K562 (cell line): Measurements from ENCODE around the gene NCDN. TPM values are rescaled to one million over a fixed set of nuclear protein-coding genes. Genes with fewer than 3 reads are reported as not detected.

Source experiments
- ARHGAP35 ChIP-seq: fragments of 450-650 bp; IDR thresholded peaks from 2 replicates; pipeline ENCODE4 v1.6.1; 2018; ENCODE audit not compliant: partially characterized antibody
- CBX1 ChIP-seq: sonication (generic); IDR thresholded peaks from 2 replicates; pipeline ENCODE4 v1.6.1; 2016; ENCODE audit warnings: antibody characterized with exemption, low read depth, mild to moderate bottlenecking
- FOXA3 ChIP-seq, 2 experiments: fragments of 450-650 bp in 1 of 2; sonication (generic) in 1 of 2; formaldehyde crosslinking; IDR thresholded peaks in 1 of 2; conservative IDR thresholded peaks in 1 of 2; 2 replicates each; pipeline versions ENCODE4 v1.4.0 to v1.8.0; 2020 to 2022; ENCODE audit warnings: mild to moderate bottlenecking in 2 of 2, missing genetic modification reagents in 1 of 2
- HDAC1 ChIP-seq, 2 experiments: fragments of 450-650 bp; IDR thresholded peaks; 2 replicates each; pipeline ENCODE4 v1.6.1; 2016 to 2017; ENCODE audit warnings: inconsistent platforms in 1 of 2, mild to moderate bottlenecking in 1 of 2, moderate library complexity in 1 of 2
- HDGF ChIP-seq: fragments of 450-650 bp; IDR thresholded peaks from 2 replicates; pipeline ENCODE4 v1.6.1; 2016
- HNRNPL ChIP-seq: fragments of 200-400 bp; formaldehyde crosslinking; IDR thresholded peaks from 2 replicates; pipeline ENCODE4 v1.6.1; 2017; ENCODE audit warnings: low read depth, mild to moderate bottlenecking, low read length
- MAX ChIP-seq: sonication (generic); formaldehyde crosslinking; IDR thresholded peaks from 2 replicates; pipeline ENCODE4 v1.9.0; 2022; ENCODE audit warnings: mild to moderate bottlenecking, missing genetic modification reagents
- MYC ChIP-seq, 2 experiments: fragments of 250-450 bp in 1 of 2; sonication (Bioruptor Pico) in 1 of 2; IDR thresholded peaks; 2 replicates each; pipeline versions ENCODE4 v1.5.1 to v1.6.1; 2012 to 2021; ENCODE audit warnings: low read depth in 2 of 2, borderline replicate concordance in 1 of 2, improper control_type of control experiment in 1 of 2, low read length in 1 of 2, mild to moderate bottlenecking in 1 of 2, moderate library complexity in 1 of 2
- POLR3G ChIP-seq: IDR thresholded peaks from 2 replicates; pipeline ENCODE4 v1.6.1; 2011; ENCODE audit not compliant: insufficient read length, insufficient replicate concordance; ENCODE audit errors: extremely low read depth
- PTBP1 ChIP-seq: fragments of 200-400 bp; formaldehyde crosslinking; IDR thresholded peaks from 2 replicates; pipeline ENCODE4 v1.6.1; 2017; ENCODE audit warnings: low read depth, low read length
- SLC30A9 ChIP-seq: fragments of 250-450 bp; sonication (Bioruptor Pico); IDR thresholded peaks from 2 replicates; pipeline ENCODE4 v1.8.0; 2022; ENCODE audit warnings: mild to moderate bottlenecking, moderate library complexity
- TEAD1 ChIP-seq, 2 experiments: fragments of 450-650 bp in 1 of 2; sonication (generic) in 1 of 2; formaldehyde crosslinking; IDR thresholded peaks; 2 replicates each; pipeline versions ENCODE4 v1.4.0 to v1.8.0; 2020 to 2022; ENCODE audit warnings: mild to moderate bottlenecking in 2 of 2, missing genetic modification reagents in 1 of 2
- UBTF ChIP-seq, 2 experiments: IDR thresholded peaks; 2 replicates each; pipeline ENCODE4 v1.6.1; 2012; ENCODE audit warnings: improper control_type of control experiment in 2 of 2, low read depth in 2 of 2, low read length in 2 of 2, borderline replicate concordance in 1 of 2
- VEZF1 ChIP-seq: fragments of 200-800 bp; sonication (Bioruptor generic); IDR thresholded peaks from 2 replicates; pipeline ENCODE4 v1.6.1; 2017; ENCODE audit warnings: missing genetic modification characterization, missing compliant biosample characterization
- ZBTB11 ChIP-seq, 3 experiments: fragments of 200-800 bp in 1 of 3; fragments of 250-450 bp in 1 of 3; fragments of 450-650 bp in 1 of 3; sonication (Bioruptor Pico) in 1 of 3; sonication (Bioruptor generic) in 1 of 3; formaldehyde crosslinking in 1 of 3; IDR thresholded peaks; 2 replicates each; pipeline versions ENCODE4 v1.6.1 to v1.8.0; 2016 to 2022; ENCODE audit warnings: mild to moderate bottlenecking in 2 of 3, missing genetic modification characterization in 2 of 3, missing compliant biosample characterization in 1 of 3, moderate library complexity in 1 of 3
- ZBTB7A ChIP-seq: IDR thresholded peaks from 2 replicates; pipeline ENCODE4 v1.6.1; 2011; ENCODE audit warnings: low read depth, mild to moderate bottlenecking, low read length, moderate library complexity, borderline replicate concordance; ENCODE audit not compliant: control insufficient read depth
- ZNF134 ChIP-seq: fragments of 250-450 bp; sonication (Bioruptor Pico); conservative IDR thresholded peaks from 2 replicates; pipeline ENCODE4 v1.4.0; 2020
- ZNF644 ChIP-seq: fragments of 200-800 bp; sonication (Bioruptor generic); IDR thresholded peaks from 2 replicates; pipeline ENCODE4 v1.6.1; 2016; ENCODE audit warnings: low read depth, missing genetic modification characterization, missing compliant biosample characterization
- polyA plus RNA-seq, 8 experiments: library from polyadenylated mRNA; depleted of rRNA in 4 of 8; stranded (reverse) in 5 of 8; unstranded in 3 of 8; fragments of >200 nt; fragmentation: Nextera tagmentation in 2 of 8; fragmentation: Illumina TruSeq in 1 of 8; extraction: Ambion mirVana in 2 of 8; extraction: Trizol in 1 of 8; gene quantifications; 2 replicates each; pipeline versions ENCODE4 v1.2.1 to v1.2.3, GENCODE V29; 2011 to 2014; ENCODE audit warnings: inconsistent platforms in 1 of 8, missing spikeins in 1 of 8
- total RNA-seq, 7 experiments: library from RNA; depleted of rRNA in 6 of 7; stranded (reverse); fragments of >200 nt in 6 of 7; fragmentation: Illumina TruSeq in 2 of 7; extraction: Trizol in 2 of 7; gene quantifications; 2 replicates each; pipeline versions ENCODE4 v1.2.1 to v1.2.3, GENCODE V29; 2011 to 2021; ENCODE audit warnings: low replicate concordance in 1 of 7

The NCDN gene
- total and polyA plus RNA-seq, 9 of the 15 experiments (the other 6 are each of a cell fraction or from before 2014, with no cell fraction given), result 1.9 to 35.1 (median 10.7) TPM

- peak; percentile 78 for TF ChIP-seq HNRNPL
- TF ChIP-seq HDGF, result peak; percentile 68; the same call in 1 of the 2 replicates
- no peak for TF ChIP-seq POLR3G
- peak; percentile 93 for TF ChIP-seq MYC (IDR thresholded peaks at IDR 0.05; ENCODE audit: low read depth, low read length)
- TF ChIP-seq MYC (CRISPR knock-in tag; IDR thresholded peaks at IDR 0.05; ENCODE audit: borderline replicate concordance, low read depth), result peak; percentile 70; the same call in 1 of the 2 replicates
- TF ChIP-seq UBTF (IDR thresholded peaks at IDR 0.05; ENCODE audit: borderline replicate concordance in 1 of 2, low read depth in 2 of 2, low read length in 2 of 2), result peak in 1 of 2 experiments; percentile 70; a peak in 2 of 4 replicates
- no peak for TF ChIP-seq ZBTB7A
- no peak for TF ChIP-seq ZNF134 (CRISPR knock-in tag)
- peak; percentile 98 for TF ChIP-seq VEZF1
- TF ChIP-seq CBX1, result no peak
- TF ChIP-seq FOXA3 (CRISPR knock-in tag; conservative IDR thresholded peaks at IDR 0.05 in 1 of 2, IDR thresholded peaks at IDR 0.05 in 1 of 2), result no peak
- TF ChIP-seq ZNF644 (tag), result 0 out of 2 replicates have a peak, but pooled peaks have one; percentile 80
- no peak for TF ChIP-seq SLC30A9 (CRISPR knock-in tag)
- peak in 1 of 2 experiments; percentile 55; a peak in 2 of 4 replicates for TF ChIP-seq TEAD1 (CRISPR knock-in tag; IDR thresholded peaks at IDR 0.05)
- TF ChIP-seq HDAC1 (IDR thresholded peaks at IDR 0.05), result peak in 1 of 2 experiments; percentile 49; a peak in 1 of 4 replicates
- peak; percentile 34 for TF ChIP-seq ARHGAP35
- TF ChIP-seq MAX (CRISPR knock-in tag), result peak; percentile 2; the same call in 1 of the 2 replicates
- TF ChIP-seq ZBTB11 (CRISPR knock-in tag; IDR thresholded peaks at IDR 0.05), result no peak; a peak in 2 of 6 replicates
- TF ChIP-seq PTBP1, result 0 out of 2 replicates have a peak, but pooled peaks have one; percentile 17
Observed at GRCh38 chr1:35557611-35558373, at the start of gene NCDN (continued).
